ENCODE measurements around the gene HMG20B. TPM values are rescaled to one million over a fixed set of nuclear protein-coding genes. Genes with fewer than 3 reads are reported as not detected.
A peak's percentile ranks its signal among the peaks of the same experiment; 100 is the strongest.
"Not testable (repeated sequence)": the region's sequence is repeated elsewhere in the genome, so short reads cannot be mapped to it uniquely, and the experiment has no call there.

Gene HMG20B
- total RNA-seq, 3 donors from 2014 or later = 120 to 142 (median 127) TPM

DNA sequence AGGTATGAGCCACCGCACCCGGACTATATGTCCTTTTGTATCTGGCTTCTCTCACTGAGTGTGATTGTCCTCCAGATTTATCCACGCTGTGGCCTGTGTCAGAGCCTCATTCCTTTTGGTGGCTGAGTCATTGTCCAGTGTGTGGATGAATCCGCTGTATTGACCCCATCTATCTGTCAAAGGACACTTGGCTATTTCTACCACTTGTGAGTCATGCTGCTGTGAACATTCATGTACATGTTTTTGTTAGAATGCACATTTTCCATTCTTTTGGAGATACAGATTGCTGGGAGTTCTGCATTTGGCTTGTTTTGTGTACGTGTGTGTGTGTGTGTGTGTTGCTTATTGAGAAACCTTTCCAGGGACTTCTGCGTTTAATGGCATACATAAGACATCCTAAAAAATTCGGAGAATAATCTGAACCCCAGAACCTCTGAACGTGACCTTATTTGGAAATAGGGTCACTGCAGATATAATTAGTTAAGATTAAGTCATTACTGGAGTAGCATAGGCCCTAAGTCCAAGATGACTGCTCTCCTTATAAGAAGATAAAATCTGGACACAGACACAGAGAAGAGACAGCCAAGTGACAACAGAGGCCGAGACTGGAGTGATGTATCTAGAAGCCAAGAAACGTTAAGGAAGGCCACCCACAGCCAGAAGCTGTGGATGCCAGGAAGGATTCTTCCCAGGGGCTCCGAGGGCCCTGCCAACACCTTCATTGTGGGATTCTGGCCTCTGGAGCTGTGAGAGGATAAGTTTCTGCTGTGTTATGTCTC is 7.6 kb downstream of the HMG20B start:
- no peak for DNase-seq (ENCODE audit: low spot score in 2 of 2)
- peaks cover 0 to 5% of the 10 kb centered on the region in 2 donors for H3K27me3 ChIP-seq
- intact Hi-C loops (cut with DNase I; ENCODE audit: low total_unique reads) = no loop called here
- H3K4me3 ChIP-seq = no peak overlapping the region
- H3K27ac ChIP-seq = peak overlapping the region in 1 of 2 donors; percentile 44
- TF ChIP-seq POLR2AphosphoS5 (IDR thresholded peaks at IDR 0.05) (no peak), POLR2A (IDR thresholded peaks at IDR 0.05) (no peak)
- TF ChIP-seq, protein P1, sequence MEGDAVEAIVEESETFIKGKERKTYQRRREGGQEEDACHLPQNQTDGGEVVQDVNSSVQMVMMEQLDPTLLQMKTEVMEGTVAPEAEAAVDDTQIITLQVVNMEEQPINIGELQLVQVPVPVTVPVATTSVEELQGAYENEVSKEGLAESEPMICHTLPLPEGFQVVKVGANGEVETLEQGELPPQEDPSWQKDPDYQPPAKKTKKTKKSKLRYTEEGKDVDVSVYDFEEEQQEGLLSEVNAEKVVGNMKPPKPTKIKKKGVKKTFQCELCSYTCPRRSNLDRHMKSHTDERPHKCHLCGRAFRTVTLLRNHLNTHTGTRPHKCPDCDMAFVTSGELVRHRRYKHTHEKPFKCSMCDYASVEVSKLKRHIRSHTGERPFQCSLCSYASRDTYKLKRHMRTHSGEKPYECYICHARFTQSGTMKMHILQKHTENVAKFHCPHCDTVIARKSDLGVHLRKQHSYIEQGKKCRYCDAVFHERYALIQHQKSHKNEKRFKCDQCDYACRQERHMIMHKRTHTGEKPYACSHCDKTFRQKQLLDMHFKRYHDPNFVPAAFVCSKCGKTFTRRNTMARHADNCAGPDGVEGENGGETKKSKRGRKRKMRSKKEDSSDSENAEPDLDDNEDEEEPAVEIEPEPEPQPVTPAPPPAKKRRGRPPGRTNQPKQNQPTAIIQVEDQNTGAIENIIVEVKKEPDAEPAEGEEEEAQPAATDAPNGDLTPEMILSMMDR (IDR thresholded peaks at IDR 0.05) = no peak
- H3K36me3 ChIP-seq = no peaks in the 10 kb centered on the region
- H3K9me3 ChIP-seq = no peaks in the 10 kb centered on the region
- H3K4me1 ChIP-seq = no peaks in the 10 kb centered on the region

DNA sequence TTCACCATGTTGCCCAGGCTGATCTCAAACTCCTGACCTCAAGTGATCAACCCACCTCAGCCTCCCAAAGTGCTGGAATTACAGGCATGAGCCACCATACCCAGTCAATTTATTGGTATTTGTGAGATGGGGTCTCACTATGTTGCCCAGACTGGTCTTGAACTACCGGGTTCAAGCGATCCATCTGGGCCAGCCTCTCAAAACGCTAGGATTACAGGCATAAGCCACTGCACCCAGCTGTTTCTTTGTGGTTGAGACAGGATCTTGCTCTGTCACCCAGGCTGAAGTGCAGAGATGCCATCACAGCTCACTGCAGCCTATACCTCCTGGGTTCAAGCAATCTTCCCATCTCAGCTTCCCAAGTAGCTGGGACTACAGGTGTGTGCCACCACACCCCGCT is 9.0 kb downstream of the HMG20B start:
- intact Hi-C loops (cut with DNase I; ENCODE audit: low total_unique reads); H3K36me3 ChIP-seq; DNase-seq (ENCODE audit: low spot score in 2 of 2); H3K9me3 ChIP-seq; H3K4me3 ChIP-seq; H3K27me3 ChIP-seq; H3K27ac ChIP-seq; H3K4me1 ChIP-seq: not testable (repeated sequence)

DNA sequence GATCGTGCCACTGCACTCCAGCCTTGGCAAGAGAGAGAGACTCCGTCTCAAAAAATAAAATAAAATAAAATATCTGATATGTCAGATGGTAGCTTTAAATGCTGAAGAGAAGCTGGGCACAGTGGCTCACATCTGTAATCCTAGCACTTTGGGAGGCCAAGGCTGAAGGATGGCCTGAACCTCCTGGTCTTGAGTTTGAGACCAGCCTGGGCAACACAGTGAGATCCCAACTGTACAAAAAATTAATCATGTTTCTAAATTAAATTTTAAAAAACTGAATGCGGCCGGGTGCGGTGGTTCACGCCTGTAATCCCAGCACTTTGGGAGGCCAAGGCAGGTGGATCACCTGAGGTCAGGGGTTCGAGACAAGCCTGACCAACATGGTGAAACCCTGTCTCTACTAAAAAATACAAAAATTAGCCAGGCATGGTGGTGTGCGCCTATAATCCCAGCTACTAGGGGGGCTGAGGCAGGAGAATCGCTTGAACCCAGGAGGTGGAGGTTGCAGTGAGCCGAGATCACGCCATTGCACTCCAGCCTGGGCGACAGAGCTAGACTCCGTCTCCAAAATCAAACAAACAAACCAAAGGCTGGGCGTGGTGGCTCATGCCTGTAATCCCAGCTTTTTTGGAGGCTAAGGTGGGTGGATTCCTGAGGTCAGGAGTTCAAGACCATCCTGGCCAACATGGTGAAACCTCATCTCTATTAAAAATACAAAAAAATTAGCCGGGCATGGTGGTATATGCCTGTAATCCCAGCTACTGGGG is 11.5 kb downstream of the HMG20B start:
- H3K27ac ChIP-seq; H3K4me1 ChIP-seq; H3K9me3 ChIP-seq; DNase-seq (ENCODE audit: low spot score in 2 of 2); intact Hi-C loops (cut with DNase I; ENCODE audit: low total_unique reads); H3K27me3 ChIP-seq; H3K4me3 ChIP-seq; H3K36me3 ChIP-seq: not testable (repeated sequence)

DNA sequence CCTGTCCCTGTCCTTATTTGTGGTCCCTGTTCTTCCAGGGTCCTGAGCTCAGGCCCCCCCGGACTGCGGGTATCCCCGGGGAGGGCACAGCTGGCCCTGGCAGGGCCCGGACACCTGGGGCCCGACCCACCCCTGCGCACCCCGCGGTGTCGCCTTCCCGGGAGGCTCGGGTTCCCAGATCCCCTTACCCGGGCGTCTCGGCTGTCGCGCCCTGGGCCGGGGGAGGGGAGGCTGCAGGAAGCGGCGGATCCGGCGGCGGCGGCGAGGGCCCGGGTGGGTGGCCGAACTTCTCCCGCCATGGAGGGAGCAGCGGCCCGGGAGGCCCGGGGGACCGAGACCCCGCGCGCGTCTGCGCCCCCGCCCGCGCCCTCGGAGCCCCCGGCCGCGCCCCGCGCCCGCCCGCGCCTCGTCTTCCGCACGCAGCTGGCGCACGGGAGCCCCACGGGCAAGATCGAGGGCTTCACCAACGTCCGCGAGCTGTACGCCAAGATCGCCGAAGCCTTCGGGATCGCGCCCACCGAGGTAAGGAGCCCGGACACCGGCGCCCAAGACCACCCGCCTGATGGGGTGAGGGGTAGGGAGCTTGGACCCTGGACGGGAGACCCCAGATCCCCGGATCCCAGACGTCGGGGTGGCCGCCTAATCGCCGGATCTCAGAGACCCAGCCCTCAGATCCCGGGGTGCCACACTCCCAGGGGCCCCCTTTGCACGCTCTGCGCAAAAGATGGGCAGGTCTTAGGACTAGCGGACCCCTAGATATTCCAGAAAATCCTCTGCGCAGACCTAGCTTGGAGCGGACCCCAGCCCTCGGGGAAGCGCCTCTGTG is 12.8 kb downstream of the HMG20B start, which contains the start of gene GIPC3:
TSS of gene GIPC3 (plus strand) at position 178 of the 826 bp plus-strand sequence. CDS start at position 298, 120 bp downstream.
- no peak for TF ChIP-seq POLR2AphosphoS5 (IDR thresholded peaks at IDR 0.05)
- no peak for TF ChIP-seq POLR2A (IDR thresholded peaks at IDR 0.05)
- TF ChIP-seq, protein P1 (IDR thresholded peaks at IDR 0.05) = no peak
- Histone ChIP-seq H3K9me3 (no peaks in the 10 kb centered on the region), H3K27ac (no peak within 1 kb of the TSS), H3K27me3 (peaks cover 5 to 9% of the 10 kb centered on the region in 2 donors), H3K36me3 (no peaks in the 10 kb centered on the region), H3K4me3 (peak within 1 kb of the TSS; percentile 36 to 67 (median 41)), H3K4me1 (no peaks in the 10 kb centered on the region)
- no peak for DNase-seq (ENCODE audit: low spot score in 2 of 2)
- intact Hi-C loops (cut with DNase I; ENCODE audit: low total_unique reads) = no loop called here

DNA sequence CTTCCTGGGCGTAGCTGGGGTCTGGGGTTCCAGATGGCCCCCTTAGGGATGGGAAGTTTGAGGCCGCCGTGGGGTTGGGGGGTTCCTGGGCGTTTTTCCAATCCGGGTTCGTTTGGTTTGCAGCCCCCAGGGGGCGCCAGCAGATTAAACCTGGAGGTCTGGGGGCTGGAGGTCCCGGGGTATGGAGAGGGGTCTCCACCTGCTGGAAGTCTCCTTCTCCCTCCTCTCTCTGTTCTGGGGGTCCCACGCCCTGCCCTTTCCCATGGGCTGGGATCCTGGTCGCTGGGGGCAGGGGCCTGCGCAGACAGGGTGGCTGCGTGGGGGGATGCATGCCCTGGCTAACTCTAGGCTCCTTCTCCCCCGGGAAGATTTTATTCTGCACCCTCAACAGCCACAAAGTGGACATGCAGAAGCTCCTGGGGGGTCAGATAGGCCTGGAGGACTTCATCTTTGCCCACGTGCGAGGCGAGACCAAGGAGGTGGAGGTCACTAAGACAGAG is 13.4 kb downstream of the HMG20B start:
- DNase-seq (ENCODE audit: low spot score in 2 of 2) = no peak
- Histone ChIP-seq H3K4me1 (no peaks in the 10 kb centered on the region), H3K36me3 (no peaks in the 10 kb centered on the region), H3K4me3 (peak overlapping the region; percentile 36 to 67 (median 41)), H3K9me3 (no peaks in the 10 kb centered on the region), H3K27me3 (peaks cover 5 to 9% of the 10 kb centered on the region in 2 donors), H3K27ac (no peak overlapping the region)
- no peak for TF ChIP-seq POLR2AphosphoS5 (IDR thresholded peaks at IDR 0.05)
- TF ChIP-seq, protein P1 (IDR thresholded peaks at IDR 0.05) = peak in 2 of 3 donors; percentile 21 to 25
- intact Hi-C loops (cut with DNase I; ENCODE audit: low total_unique reads) = no loop called here
